ENCODE data around the gene CCDC77. TPM values are rescaled to one million over a fixed set of nuclear protein-coding genes. Genes with fewer than 3 reads are reported as not detected.
"Not testable (repeated sequence)": the region's sequence is repeated elsewhere in the genome, so short reads cannot be mapped to it uniquely, and the experiment has no call there.

Gene CCDC77
- total RNA-seq (2014; rRNA removed; shearing (Covaris generic)), result 34.8 and 56.1 TPM in 2 replicates

- DNase-seq (ENCODE audit: low read depth), result peak; percentile 95
These were observed at the start of gene CCDC77 for GRCh38 chr12:401235-402028. TSS of gene CCDC77 (plus strand) at chr12:401644. CDS start at chr12:409384, 7,740 bp downstream.

DNA sequence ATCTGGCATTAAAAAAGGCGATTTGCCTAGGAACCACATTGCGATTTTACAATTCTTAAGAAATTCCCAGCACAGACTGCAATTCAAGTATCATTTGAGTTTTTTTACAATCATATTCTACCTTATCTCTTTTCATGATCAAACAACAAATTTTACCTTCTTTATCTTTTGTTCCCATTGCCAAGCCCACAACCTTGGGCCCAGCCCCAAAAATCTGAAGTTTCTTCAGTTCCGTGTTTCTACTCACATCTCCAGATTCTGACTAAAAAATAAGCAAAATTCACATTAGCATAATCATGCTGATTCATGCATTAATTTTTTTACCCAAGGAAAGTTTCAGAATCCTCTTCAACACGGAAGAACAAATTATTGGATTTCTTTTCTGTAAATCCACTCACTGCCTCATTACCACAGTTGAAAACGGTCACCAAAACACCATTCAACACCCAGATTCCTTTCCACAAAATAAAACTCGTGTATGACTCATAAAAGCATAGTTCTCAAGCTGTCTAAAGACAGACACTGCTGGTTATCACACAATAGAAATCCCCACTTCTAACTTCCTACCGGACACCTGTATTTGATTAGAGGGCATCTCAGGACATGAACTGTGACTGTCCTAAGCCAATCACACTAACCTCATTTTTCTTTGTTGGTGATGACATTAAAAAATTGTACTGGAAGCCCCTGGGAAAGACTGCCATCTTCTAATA is 45.0 kb upstream of the CCDC77 start:
- DNase-seq (ENCODE audit: low read depth), result peak; percentile 12

DNA sequence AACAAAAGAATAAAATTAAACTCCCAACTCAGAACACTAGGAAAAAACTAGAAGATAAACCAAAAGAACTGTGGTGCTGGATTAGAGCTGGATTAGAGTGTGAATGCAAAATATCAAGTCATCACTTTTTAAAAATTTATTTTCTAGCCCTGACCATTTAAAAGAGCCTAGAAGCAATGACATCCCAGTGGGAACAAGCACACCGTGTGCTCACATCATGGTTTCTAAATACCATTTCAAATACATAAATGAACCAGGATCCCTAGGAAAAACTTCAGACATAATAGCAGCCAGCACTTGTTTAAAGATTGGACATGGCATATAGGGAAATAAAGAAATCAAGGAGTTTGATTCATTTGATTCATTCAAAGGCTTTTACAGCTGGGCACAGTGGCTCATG is 42.4 kb upstream of the CCDC77 start:
- no peak for DNase-seq (ENCODE audit: low read depth)

DNA sequence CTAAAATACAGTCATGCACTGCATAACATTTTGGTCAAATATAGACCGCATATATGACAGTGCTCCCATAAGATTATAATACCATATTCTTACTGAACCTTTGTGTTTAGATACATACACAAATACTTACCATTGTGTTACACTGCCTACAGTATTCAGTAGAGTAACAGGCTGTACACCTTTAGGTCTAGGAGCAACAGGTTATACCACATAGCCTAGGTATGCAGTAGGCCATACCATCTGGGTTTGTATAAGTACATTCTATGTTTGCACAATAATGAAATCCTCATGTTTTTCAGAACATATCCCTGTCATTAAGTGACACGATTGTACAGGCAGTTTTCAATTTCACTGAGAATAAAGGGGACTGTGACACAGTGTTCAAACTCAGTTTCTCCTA is 34.6 kb upstream of the CCDC77 start:
- DNase-seq (ENCODE audit: low read depth), result no peak

- no peak for DNase-seq (ENCODE audit: low read depth)
These were observed 33.5 kb upstream of the CCDC77 start for GRCh38 chr12:367972-368371.

- not testable (repeated sequence) for DNase-seq (ENCODE audit: low read depth)
These were observed 30.5 kb upstream of the CCDC77 start for GRCh38 chr12:370739-371485.

DNA sequence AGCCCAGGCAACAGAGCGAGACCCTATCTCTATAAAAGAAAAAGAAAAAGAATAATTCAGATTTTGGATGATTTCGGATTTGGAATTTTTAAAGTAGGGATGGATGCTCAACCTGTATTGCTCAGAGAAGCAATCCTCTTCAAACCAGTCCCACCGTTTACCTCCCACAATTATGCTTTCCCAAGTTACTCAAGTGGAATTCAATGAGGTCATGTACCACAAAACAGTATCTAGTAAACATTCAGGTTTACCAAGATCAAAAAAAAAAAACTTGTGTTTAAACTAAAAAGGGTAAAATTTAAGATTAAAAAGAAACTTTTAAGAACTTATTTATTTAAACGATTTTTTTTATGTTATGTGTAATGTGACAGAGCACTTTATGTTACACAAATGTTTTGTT is 14.8 kb upstream of the CCDC77 start:
- peak; percentile 24 for DNase-seq (ENCODE audit: low read depth)

- DNase-seq (ENCODE audit: low read depth), result no peak
These were observed 13.4 kb upstream of the CCDC77 start for GRCh38 chr12:388012-388411.

- DNase-seq (ENCODE audit: low read depth), result peak; percentile 37
These were observed 12.8 kb upstream of the CCDC77 start for GRCh38 chr12:388541-389141.

GRCh38 chr12:389142-390096 is 12.0 kb upstream of the CCDC77 start, which contains the start of gene KDM5A:
TSS of gene KDM5A (minus strand) at chr12:389320. CDS start at chr12:389091, 229 bp downstream.
- peak; percentile 97 for DNase-seq (ENCODE audit: low read depth)

DNA sequence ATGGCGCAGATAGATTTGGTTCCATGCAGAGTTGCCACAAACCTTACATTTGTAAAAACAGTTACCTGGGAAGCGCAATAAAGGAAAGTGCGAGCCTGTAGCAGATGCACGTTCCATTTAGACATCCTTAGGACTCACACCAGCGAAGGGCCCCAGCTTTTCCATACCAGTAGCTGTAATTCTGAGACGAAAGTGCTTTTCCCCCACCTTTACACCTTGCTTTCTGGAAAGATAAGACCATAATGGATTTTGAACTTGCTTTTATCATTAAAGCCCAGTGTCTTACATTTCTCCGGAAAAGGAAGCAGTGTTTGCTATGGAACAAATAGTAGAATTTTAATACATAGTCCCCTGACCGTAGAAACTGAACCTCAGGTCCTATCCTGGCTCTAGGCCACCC is 616 bp upstream of the CCDC77 start:
- no peak for DNase-seq (ENCODE audit: low read depth)

- DNase-seq (ENCODE audit: low read depth), result peak; percentile 51
These were observed 565 bp downstream of the CCDC77 start for GRCh38 chr12:402029-402389.

DNA sequence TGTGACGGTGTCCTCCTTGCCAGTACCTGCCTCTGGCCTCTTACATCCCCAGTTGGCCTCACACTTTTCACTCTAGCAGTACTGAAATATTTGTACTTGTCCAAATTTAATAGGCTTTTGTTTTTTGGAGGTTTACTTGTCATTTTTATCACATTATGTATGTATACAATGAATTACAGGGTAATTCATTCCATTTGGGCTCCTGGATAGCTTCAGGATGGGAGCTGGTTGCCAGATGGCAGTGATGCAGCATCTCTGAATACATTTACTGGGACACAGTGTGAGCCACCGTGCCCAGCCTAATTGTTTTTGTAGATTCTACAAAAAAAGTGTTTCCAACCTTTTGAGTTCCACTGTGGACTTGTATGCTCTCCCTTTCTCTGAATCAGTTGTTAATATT is 13.4 kb downstream of the CCDC77 start:
- DNase-seq (ENCODE audit: low read depth), result no peak

DNA sequence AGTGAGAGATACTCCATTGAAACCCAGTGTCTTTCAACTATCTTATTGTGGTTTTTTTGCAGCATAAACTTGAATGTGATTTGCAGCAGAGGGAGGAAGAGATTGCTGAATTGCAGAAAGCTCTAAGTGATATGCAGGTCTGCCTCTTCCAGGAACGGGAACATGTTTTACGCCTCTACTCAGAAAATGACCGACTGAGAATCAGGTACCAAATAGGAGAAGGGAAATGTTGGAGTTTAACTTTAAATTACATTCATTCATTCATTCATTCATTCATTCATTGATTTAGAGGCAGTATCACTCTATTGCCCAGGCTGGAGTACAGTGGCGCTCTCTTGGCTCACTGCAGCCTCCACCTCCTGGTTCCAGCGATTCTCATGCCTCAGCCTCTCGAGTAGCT is 17.0 kb downstream of the CCDC77 start:
- DNase-seq (ENCODE audit: low read depth), result no peak

DNA sequence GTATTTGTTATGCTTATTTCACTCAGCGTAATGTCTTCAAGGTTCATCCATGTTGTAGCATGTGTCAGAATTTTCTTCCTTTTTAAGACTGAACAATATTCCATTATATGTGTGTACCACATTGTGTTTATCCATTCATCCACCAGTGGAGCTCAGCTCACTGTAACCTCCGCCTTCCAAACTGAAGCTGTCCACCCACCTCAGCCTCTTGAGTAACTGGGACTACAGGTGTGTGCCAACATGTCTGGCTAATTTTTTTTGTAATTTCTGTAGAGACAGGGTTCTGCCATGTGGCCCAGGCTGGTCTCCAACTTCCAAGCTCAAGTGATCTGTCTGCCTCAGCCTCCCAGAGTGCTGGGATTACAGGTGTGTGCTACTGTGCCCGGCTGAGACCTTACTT is 21.1 kb downstream of the CCDC77 start:
- no peak for DNase-seq (ENCODE audit: low read depth)

- DNase-seq (ENCODE audit: low read depth), result not testable (repeated sequence)
These were observed 34.3 kb downstream of the CCDC77 start for GRCh38 chr12:435737-436136.

DNA sequence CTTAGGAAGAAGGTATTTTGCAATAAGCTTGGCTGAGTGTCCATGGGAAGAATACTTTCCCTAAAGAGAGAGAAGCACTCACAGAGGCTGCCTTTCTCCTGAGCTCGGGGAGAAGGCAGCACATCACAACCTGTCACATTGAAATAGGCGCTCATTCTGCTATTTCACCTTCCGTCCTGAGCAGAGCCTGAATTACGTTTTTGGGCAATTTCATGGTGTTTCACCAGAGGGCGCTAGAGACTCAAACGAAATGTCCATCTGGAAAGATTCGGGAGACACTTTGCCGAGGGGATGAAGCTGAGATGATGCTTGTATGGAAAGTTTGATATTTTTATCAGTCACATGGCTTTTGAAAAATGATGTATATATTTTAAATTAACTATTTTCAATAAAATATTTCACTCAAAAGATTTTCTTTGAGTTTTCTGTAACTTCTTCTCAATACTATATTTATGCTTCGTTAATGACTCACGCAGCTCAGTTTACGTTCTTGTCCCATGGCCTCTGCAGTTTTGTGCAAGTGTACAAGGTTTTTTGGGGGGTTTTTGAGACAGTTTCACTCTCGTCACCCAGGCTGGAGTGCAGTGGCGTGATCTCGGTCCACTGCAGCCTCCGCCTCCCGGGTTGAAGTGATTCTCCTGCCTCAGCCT is 40.9 kb downstream of the CCDC77 start:
- DNase-seq (ENCODE audit: low read depth), result peak; percentile 52

GRCh38 chr12:447141-447540 is 45.7 kb downstream of the CCDC77 start:
- DNase-seq (ENCODE audit: low read depth), result no peak

GRCh38 chr12:449203-449602 is 47.8 kb downstream of the CCDC77 start:
- no peak for DNase-seq (ENCODE audit: low read depth)

- no peak for DNase-seq (ENCODE audit: low read depth)
These were observed 49.0 kb downstream of the CCDC77 start for GRCh38 chr12:450438-450837.

Data from Daoy (cell line).